ENCODE data around the gene MAP2K1.

Gene MAP2K1

GRCh38 chr15:66505430-66505811 is 118.7 kb downstream of the MAP2K1 start:
- DNase-seq (ENCODE audit: low read depth) = no peak

GRCh38 chr15:66505818-66506217 is 119.1 kb downstream of the MAP2K1 start:
- DNase-seq (ENCODE audit: low read depth) = no peak

- DNase-seq (ENCODE audit: low read depth) = no peak
Measured at GRCh38 chr15:66508293-66508883, 121.7 kb downstream of the MAP2K1 start.

- DNase-seq (ENCODE audit: low read depth) = no peak
Measured at GRCh38 chr15:66514586-66514985, 127.9 kb downstream of the MAP2K1 start.

GRCh38 chr15:66515901-66516322 is 129.2 kb downstream of the MAP2K1 start:
- DNase-seq (ENCODE audit: low read depth) = no peak

- DNase-seq (ENCODE audit: low read depth) = no peak
Measured at GRCh38 chr15:66523926-66524325, 137.2 kb downstream of the MAP2K1 start.

GRCh38 chr15:66524838-66525237 is 138.1 kb downstream of the MAP2K1 start:
- DNase-seq (ENCODE audit: low read depth) = no peak

- DNase-seq (ENCODE audit: low read depth) = no peak
Measured at GRCh38 chr15:66535056-66535455, 148.3 kb downstream of the MAP2K1 start.
